HCT116 (cell line): ENCODE measurements around the gene CBFA2T2.

Source experiments
- CBX3 ChIP-seq: IDR thresholded peaks from 2 replicates; pipeline ENCODE4 v1.6.1; 2012; ENCODE audit warnings: low read depth
- EGR1 ChIP-seq: IDR thresholded peaks from 2 replicates; pipeline ENCODE4 v1.6.1; 2012; ENCODE audit warnings: low read depth
- EZH2 ChIP-seq: fragments of 200-600 bp; sonication (generic); IDR thresholded peaks from 2 replicates; pipeline ENCODE4 v1.6.1; 2017; ENCODE audit warnings: antibody characterized with exemption, mixed run types
- JUND ChIP-seq: IDR thresholded peaks from 2 replicates; pipeline ENCODE4 v1.6.1; 2012
- MAX ChIP-seq: IDR thresholded peaks from 2 replicates; pipeline ENCODE4 v1.6.1; 2012
- POLR2A ChIP-seq: IDR thresholded peaks from 2 replicates; pipeline ENCODE4 v1.7.0; 2011; ENCODE audit warnings: borderline replicate concordance; ENCODE audit not compliant: insufficient read depth, insufficient read length; ENCODE audit errors: extremely low read depth
- POLR2AphosphoS5 ChIP-seq: IDR thresholded peaks from 2 replicates; pipeline ENCODE4 v1.6.1; 2011; ENCODE audit warnings: mild to moderate bottlenecking, low read depth, low read length, moderate library complexity
- REST ChIP-seq: IDR thresholded peaks from 2 replicates; pipeline ENCODE4 v1.6.1; 2012; ENCODE audit warnings: low read depth
- SRF ChIP-seq: IDR thresholded peaks from 2 replicates; pipeline ENCODE4 v1.6.1; 2012; ENCODE audit warnings: low read depth
- TF ChIP-seq, protein P1 (sequence below), 3 experiments: fragments of 200-600 bp in 1 of 3; sonication (generic) in 1 of 3; IDR thresholded peaks in 2 of 3; conservative IDR thresholded peaks in 1 of 3; 2 replicates each; pipeline ENCODE4 v1.5.1; 2012 to 2017; ENCODE audit warnings: low read depth in 2 of 3, low read length in 2 of 3, antibody characterized with exemption in 1 of 3, borderline replicate concordance in 1 of 3, control low read depth in 1 of 3, mild to moderate bottlenecking in 1 of 3, mixed read lengths in 1 of 3, mixed run types in 1 of 3, moderate library complexity in 1 of 3; ENCODE audit not compliant: insufficient read depth in 1 of 3

- no peak for TF ChIP-seq EZH2
- TF ChIP-seq, protein P1, sequence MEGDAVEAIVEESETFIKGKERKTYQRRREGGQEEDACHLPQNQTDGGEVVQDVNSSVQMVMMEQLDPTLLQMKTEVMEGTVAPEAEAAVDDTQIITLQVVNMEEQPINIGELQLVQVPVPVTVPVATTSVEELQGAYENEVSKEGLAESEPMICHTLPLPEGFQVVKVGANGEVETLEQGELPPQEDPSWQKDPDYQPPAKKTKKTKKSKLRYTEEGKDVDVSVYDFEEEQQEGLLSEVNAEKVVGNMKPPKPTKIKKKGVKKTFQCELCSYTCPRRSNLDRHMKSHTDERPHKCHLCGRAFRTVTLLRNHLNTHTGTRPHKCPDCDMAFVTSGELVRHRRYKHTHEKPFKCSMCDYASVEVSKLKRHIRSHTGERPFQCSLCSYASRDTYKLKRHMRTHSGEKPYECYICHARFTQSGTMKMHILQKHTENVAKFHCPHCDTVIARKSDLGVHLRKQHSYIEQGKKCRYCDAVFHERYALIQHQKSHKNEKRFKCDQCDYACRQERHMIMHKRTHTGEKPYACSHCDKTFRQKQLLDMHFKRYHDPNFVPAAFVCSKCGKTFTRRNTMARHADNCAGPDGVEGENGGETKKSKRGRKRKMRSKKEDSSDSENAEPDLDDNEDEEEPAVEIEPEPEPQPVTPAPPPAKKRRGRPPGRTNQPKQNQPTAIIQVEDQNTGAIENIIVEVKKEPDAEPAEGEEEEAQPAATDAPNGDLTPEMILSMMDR (IDR thresholded peaks at IDR 0.05 in 2 of 3, conservative IDR thresholded peaks at IDR 0.05 in 1 of 3; ENCODE audit: borderline replicate concordance in 1 of 3, insufficient read depth in 1 of 3, low read depth in 2 of 3, low read length in 2 of 3), result no peak
- TF ChIP-seq MAX, result no peak
- no peak for TF ChIP-seq EGR1
- no peak for TF ChIP-seq REST
- no peak for TF ChIP-seq JUND
- no peak for TF ChIP-seq POLR2A
- TF ChIP-seq POLR2AphosphoS5, result no peak
- TF ChIP-seq SRF, result no peak
- no peak for TF ChIP-seq CBX3
Measured at GRCh38 chr20:33532753-33533459, 43.0 kb downstream of the CBFA2T2 start.
